Measurements from ENCODE around the gene CSTA. TPM values are rescaled to one million over a fixed set of nuclear protein-coding genes. Genes with fewer than 3 reads are reported as not detected.

The CSTA gene
- total RNA-seq, 1 donor from 2014 or later: not detected

- peak; percentile 28 for TF ChIP-seq CTCF (IDR thresholded peaks at IDR 0.05; ENCODE audit: insufficient read depth, low read length, poor library complexity, severe bottlenecking)
Measured at GRCh38 chr3:122305818-122306621, 19.0 kb upstream of the CSTA start.

GRCh38 chr3:122306622-122306953 lies 18.5 kb upstream of the CSTA start:
- no peak overlapping the region for H3K4me3 ChIP-seq (ENCODE audit: low read depth, low read length)
- H3K36me3 ChIP-seq (ENCODE audit: control insufficient read depth, insufficient read depth, low read length): no peaks in the 10 kb centered on the region
- H3K27me3 ChIP-seq (ENCODE audit: control insufficient read depth, insufficient read depth, low read length): no peaks in the 10 kb centered on the region
- no peak for TF ChIP-seq CTCF (IDR thresholded peaks at IDR 0.05; ENCODE audit: insufficient read depth, low read length, poor library complexity, severe bottlenecking)
- DNase-seq (ENCODE audit: low read depth): no peak

More at GRCh38 chr3:122305818-122306621, 19.0 kb upstream of the CSTA start:
- Histone ChIP-seq H3K4me3 (ENCODE audit: low read depth, low read length) (no peak overlapping the region), H3K36me3 (ENCODE audit: control insufficient read depth, insufficient read depth, low read length) (no peaks in the 10 kb centered on the region), H3K27me3 (ENCODE audit: control insufficient read depth, insufficient read depth, low read length) (no peaks in the 10 kb centered on the region)
- DNase-seq (ENCODE audit: low read depth): no peak

GRCh38 chr3:122307094-122307687 lies 17.9 kb upstream of the CSTA start:
- Histone ChIP-seq H3K27me3 (ENCODE audit: control insufficient read depth, insufficient read depth, low read length) (no peaks in the 10 kb centered on the region), H3K36me3 (ENCODE audit: control insufficient read depth, insufficient read depth, low read length) (no peaks in the 10 kb centered on the region), H3K4me3 (ENCODE audit: low read depth, low read length) (no peak overlapping the region)
- DNase-seq (ENCODE audit: low read depth): no peak
- no peak for TF ChIP-seq CTCF (IDR thresholded peaks at IDR 0.05; ENCODE audit: insufficient read depth, low read length, poor library complexity, severe bottlenecking)

GRCh38 chr3:122307976-122308375 lies 17.1 kb upstream of the CSTA start:
- Histone ChIP-seq H3K27me3 (ENCODE audit: control insufficient read depth, insufficient read depth, low read length) (no peaks in the 10 kb centered on the region), H3K36me3 (ENCODE audit: control insufficient read depth, insufficient read depth, low read length) (no peaks in the 10 kb centered on the region), H3K4me3 (ENCODE audit: low read depth, low read length) (no peak overlapping the region)
- no peak for DNase-seq (ENCODE audit: low read depth)
- TF ChIP-seq CTCF (IDR thresholded peaks at IDR 0.05; ENCODE audit: insufficient read depth, low read length, poor library complexity, severe bottlenecking): no peak

GRCh38 chr3:122310361-122310760 lies 14.7 kb upstream of the CSTA start:
- H3K27me3 ChIP-seq (ENCODE audit: control insufficient read depth, insufficient read depth, low read length): no peaks in the 10 kb centered on the region
- no peak overlapping the region for H3K4me3 ChIP-seq (ENCODE audit: low read depth, low read length)
- no peak for TF ChIP-seq CTCF (IDR thresholded peaks at IDR 0.05; ENCODE audit: insufficient read depth, low read length, poor library complexity, severe bottlenecking)
- H3K36me3 ChIP-seq (ENCODE audit: control insufficient read depth, insufficient read depth, low read length): no peaks in the 10 kb centered on the region
- DNase-seq (ENCODE audit: low read depth): no peak
